Daoy (cell line): ENCODE measurements around the gene NOP53. TPM values are rescaled to one million over a fixed set of nuclear protein-coding genes. Genes with fewer than 3 reads are reported as not detected.
A peak's percentile ranks its signal among the peaks of the same experiment; 100 is the strongest.
"Not testable (repeated sequence)": the region's sequence is repeated elsewhere in the genome, so short reads cannot be mapped to it uniquely, and the experiment has no call there.

Experiments used
- DNase-seq: peaks from one replicate; pipeline ENCODE4 v3.0.0-alpha.2; 2015; ENCODE audit warnings: low read depth
- total RNA-seq: library from RNA; depleted of rRNA; stranded (reverse); fragments of >200 nt; shearing (Covaris generic); gene quantifications from 2 replicates; pipeline ENCODE4 v1.2.3, GENCODE V29; 2014

NOP53 gene
- total RNA-seq, 1 experiment from 2014 or later = 56.6 TPM

DNA sequence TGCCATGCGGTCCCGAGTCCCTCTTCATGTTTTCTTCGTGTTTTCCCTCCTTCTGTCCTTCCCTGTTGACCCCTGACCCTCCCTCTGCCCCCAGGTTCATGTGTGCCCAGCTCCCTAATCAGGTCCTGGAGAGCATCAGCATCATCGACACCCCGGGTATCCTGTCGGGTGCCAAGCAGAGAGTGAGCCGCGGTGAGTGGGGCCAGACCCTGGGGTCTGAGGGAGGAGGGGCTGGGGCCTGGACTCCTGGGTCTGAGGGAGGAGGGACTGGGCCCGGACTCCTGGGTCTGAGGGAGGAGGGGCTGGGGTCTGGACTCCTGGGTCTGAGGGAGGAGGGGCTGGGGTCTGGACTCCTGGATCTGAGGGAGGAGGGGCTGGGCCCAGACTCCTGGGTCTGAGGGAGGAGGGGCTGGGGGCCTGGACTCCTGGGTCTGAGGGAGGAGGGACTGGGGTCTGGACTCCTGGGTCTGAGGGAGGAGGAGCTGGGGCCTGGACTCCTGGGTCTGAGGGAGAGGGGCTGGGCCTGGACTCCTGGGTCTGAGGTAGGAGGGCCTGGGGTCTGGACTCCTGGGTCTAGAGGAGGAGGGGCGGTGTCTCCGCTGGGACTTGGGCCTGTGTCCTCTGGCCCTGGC, 26.8 kb upstream of the NOP53 start:
- DNase-seq = not testable (repeated sequence)

DNA sequence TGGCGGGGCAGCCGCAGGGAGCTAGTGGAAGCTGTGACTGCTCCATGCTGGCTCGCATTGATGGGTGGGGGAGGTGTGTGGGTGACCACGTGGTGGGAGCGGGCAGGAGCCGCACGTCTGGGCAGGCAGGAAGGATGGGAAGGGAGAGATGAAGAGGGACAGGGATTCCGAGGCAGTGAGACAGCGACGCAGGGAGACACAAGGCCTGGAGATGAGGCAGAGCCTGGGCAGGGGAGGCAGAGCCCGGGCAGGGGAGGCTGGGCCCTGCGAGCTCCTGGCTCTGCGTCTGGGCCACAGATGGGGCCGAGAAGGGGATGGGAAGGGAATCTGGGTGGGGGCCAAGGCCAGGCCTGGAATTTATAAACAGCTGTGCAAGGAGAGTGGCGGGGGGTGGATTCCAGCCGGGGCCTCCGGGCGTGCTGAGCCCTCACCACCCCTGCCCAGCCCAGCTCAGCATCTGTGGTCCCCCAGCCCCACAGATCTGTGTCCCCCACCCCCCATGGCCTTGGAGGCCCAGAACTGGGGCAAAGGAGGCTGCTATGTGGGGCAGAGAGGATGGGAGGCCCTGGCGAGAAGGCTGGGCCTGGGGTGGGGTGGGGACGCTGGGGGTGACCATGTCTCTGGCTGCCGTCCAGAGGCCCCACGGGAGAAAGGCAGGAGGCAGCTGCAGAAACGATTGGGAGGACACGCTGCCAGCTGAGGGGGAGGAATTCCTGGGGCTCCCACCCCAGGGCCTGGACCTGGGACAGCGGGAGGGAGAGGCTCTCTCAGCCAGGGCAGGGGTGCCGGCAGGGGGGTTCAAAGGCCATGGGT, 26.1 kb upstream of the NOP53 start:
- peak; percentile 92 for DNase-seq

DNA sequence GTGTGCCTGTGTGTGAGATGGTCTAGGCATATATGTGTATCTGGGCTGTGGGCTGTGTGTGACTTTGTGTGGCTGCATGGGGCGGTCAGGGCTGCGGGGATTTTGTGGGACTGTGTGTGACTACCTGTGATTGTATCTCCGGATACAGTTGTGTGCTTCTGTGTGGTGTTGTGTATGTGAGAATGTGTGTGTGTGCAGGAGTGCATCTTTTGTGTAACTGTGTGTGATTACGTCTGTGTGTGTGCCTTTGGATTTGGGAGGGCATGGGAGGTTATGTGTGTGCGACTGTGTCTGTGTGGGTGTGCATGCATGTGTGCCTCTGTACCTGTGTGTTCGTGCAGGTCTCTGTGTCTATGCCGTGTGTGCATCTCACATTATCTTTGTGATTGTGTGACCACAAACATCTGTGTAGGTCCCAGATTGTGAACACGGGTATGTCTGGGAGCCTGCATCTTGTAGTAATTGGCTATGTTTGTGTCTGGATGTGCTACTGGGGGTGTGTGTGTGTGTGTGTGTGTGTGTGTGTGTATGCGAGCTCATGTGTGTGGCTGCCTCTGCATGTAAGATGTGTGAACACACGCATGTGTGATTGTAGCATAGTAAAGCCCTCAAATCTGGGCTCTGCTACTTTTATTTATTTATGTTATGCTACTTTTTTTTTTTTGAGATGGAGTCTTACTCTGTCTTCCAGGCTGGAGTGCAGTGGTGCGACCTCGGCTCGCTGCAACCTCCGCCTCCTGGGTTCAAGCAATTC, 24.5 kb upstream of the NOP53 start:
- no peak for DNase-seq

DNA sequence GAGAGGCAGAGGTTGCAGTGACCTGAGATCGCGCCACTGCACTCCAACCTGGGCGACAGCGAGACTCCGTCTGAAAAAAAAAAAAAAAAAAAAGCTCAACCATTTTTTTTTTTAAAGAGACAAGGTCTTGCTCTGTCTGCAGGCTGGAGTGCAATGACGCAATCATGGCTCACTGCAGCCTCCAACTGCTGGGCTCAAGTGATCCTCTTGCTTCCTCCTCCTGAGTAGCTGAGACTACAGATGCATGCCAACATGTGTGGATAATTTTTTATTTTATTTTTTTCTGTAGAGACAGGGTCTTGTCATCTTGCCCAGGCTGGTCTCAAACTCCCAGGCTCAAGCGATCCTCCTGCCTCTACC, 21.8 kb upstream of the NOP53 start:
- peak; percentile 89 for DNase-seq

DNA sequence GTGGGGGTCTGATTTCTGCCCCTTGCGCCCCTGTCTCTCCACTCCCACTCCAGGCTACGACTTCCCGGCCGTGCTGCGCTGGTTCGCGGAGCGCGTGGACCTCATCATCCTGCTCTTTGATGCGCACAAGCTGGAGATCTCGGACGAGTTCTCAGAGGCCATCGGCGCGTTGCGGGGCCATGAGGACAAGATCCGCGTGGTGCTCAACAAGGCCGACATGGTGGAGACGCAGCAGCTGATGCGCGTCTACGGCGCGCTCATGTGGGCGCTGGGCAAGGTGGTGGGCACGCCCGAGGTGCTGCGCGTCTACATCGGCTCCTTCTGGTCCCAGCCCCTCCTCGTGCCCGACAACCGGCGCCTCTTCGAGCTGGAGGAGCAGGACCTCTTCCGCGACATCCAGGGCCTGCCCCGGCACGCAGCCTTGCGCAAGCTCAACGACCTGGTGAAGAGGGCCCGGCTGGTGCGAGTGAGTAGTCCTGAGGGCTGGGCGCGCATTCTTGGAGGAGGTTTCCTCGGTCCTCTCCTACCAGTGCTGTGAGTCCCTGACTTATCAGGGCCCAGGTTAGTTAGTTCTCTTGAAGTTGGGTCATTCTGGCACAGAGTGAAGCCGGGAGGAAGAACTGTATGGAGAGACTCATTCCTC, 19.5 kb upstream of the NOP53 start:
- no peak for DNase-seq

DNA sequence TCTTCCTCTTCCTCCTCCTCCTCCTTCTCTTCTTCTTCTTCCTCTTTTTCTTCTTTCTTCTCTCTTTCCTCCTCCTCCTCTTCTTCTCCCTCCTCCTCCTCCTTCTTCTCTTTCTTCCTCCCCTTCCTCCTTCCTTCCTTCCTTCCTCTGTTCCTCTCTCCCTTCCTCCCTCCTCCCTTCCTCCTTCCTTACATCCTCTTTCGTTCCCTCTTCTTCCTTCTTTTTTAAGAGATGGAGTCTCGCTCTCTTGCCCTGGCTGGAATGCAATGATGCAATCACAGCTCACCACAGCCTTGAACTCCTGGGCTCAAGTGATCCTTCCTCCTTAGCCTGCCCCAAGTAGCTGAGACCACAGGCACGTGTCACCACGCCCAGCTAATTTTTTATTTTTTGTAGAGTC, 18.9 kb upstream of the NOP53 start:
- peak; percentile 34 for DNase-seq

DNA sequence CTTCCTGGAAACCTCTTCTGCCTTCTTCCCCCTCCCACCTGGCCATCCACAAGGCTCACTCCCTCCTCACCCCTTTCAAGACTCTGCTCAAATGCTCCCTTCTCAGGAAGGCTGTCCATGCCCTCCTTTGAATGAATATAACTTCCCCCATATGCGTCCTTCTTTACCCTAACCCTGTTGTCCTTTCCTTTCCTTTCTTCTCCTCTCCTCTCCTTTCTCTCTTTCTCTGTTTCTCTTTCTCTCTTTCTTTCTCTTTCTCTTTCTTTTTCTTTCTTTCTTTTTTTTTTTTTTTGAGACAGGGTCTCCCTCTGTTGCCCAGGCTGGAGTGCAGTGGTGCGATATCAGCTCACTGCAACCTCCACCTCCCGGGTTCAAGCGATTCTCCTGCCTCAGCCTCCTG, 17.1 kb upstream of the NOP53 start:
- not testable (repeated sequence) for DNase-seq

DNA sequence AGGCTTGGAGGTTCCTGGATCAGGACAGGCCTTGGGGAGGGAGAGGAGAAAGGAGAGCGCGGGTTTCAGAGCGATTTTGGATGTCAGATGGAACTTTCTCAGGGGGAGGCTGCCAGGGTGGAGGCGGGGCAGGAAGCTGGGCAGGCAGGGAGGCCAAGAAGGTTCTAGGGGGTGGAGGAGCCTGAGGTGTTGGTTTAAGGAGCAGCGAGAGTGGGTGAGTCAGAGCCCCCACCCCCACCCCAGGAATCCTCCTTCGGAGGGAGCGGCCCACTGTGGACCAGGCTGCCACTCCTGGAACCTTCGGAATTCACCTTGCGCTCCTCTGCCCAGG, 15.9 kb upstream of the NOP53 start:
- DNase-seq = peak; percentile 94

DNA sequence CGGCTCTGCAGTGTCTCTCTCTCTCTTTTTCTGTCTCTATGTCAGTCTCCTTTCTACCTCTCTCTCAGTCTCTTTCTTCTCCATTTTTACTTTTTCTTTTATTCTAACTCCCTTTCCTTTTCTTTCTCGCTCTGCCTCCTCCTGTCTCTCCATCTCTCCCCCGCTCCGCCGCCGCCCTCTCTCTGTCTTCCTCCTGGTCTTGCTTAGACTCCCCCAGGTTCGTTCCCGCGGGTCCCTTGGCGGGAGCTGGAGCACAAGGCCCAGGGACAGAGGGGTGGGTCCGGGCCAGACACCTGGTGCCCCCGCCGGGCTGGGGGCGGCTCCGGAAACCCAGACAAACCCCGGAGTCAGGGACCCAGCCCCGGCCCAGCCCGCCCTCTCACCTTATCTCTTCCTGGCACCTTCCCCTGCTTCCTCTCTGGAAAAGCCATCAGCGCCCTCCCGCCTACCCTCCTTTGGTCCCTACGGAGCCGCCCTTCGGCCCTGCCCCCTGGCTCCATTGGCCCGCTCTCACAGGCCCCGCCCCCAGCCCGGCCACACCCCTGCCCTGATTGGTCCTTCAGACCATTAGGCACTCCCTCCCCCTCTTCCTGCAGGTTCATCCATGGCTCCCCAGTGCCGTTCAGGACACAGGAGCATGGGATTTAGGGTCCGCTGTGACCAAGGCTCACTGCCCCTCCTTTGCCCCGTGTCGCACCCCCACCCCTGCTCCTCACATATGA, 15.4 kb upstream of the NOP53 start:
- no peak for DNase-seq

DNA sequence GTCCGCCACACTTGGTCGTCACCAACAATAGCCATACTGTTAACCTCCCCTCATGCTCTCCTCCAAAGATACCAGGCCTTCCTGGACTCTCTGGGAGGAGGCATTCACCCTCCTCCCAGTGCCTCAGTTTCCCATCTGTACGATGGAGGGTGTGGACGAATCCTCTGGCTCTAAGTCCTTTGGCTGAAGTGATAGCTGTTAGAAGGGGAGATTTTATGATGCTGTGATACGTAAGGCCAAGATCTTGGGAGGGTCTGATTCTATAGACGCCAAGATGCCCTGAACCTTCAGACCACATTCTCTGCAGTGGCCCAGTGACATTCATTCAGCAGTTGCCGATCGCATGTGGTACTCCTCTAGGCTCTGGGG, 14.8 kb upstream of the NOP53 start:
- no peak for DNase-seq

DNA sequence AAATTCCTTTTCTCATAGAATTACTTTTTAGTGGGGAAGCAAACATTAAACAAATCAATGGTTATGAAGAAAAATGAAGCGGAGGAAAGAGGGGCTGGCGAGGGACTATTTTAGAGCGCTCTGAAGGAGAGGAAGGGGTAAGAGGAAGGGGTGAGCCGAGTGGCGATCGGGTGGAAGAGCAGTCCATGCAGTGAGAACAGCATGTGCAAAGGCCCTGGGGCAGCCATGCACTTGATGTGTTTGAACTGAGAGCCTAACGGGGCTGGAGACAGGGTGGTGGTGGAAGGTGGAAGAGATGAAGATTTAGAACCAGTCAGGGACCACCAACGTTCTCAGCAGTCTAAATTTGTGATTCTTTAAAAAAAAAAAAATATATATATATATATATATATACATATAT, 14.4 kb upstream of the NOP53 start:
- no peak for DNase-seq

DNA sequence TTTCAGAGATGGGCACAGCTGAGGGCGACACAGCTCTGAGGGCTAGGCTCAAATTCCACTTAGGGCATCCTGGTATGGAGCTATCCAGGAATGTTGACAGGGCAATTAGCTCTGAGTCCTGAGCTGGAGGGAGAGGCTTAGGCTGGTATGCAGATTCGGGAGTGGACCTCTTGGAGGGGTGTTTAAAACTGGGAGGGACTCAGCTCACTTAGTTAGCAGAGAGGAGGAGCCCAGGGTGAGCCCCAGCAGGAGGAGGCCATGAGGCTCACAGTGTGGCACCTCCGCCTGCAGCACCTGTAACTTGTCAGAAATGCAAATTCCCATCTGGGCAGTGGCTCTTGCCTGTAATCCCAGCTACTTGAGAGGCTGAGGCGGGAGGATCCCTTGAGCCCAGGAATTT, 10.2 kb upstream of the NOP53 start:
- DNase-seq = no peak

DNA sequence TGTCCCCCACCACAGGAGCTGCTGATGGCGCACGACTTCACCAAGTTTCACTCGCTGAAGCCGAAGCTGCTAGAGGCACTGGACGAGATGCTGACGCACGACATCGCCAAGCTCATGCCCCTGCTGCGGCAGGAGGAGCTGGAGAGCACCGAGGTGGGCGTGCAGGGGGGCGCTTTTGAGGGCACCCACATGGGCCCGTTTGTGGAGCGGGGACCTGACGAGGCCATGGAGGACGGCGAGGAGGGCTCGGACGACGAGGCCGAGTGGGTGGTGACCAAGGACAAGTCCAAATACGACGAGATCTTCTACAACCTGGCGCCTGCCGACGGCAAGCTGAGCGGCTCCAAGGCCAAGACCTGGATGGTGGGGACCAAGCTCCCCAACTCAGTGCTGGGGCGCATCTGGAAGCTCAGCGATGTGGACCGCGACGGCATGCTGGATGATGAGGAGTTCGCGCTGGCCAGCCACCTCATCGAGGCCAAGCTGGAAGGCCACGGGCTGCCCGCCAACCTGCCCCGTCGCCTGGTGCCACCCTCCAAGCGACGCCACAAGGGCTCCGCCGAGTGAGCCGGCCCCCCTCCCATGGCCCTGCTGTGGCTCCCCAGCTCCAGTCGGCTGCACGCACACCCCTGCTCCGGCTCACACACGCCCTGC, 4.4 kb upstream of the NOP53 start:
- no peak for DNase-seq

DNA sequence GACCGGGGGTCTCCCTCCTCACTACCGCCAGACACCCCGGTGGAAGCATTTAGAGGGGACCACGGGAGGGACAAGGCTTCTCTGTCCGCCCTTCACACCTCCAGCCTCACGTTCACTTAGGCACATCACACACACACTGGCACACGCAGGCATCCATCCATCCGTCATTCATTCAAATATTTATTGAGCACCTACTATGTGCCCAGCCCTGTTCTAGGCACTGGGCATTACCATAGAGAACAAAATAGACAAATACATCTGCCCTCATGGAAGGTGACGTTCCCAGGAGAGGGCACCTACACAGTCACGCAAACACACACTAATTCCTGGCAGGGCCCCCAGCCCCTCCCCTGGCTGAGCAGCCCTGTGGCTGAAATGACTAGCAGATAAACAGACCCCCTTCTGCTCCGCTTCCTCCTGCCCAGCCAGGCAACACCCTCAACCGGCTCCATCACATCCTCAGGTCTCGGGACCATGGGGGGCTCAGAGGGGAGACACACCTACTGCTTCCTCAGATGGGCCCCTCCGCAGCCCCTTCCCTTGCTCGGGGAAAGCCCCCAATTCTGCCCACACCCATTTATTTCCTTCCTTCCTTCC, 3.7 kb upstream of the NOP53 start:
- DNase-seq = no peak

DNA sequence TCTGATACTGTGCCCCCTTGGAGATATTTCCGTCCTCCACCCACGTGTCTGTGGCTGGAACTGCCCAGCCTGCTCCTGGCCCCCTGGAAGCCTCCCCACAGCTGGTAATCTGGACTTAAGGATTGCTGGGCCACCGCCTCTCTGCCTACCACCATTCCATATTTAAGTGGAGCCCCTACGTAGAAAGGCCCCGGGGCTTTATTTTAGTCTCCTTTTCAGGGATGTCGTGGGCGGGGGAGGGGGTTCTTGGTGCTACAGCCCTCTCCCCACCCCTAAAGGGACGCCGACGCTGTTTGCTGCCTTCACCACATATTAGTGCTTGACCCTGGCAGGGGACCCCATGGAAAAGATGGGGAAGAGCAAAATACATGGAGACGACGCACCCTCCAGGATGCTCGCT, 2.7 kb upstream of the NOP53 start:
- no peak for DNase-seq

DNA sequence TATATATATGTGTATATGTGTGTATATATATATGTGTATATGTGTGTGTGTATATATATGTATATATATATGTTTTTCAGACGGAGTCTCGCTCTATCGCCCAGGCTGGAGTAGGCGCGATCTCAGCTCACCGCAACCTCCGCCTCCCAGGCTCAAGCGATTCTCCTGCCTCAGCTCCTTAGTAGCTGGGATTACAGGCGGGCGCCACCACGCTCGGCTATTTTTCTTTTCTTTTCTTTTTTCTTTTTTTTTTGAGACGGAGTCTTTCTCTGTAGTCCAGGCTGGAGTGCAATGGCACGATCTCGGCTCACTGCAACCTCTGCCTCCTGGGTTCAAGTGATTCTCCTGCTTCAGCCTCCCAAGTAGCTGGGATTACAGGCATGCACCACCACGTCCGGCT, 783 bp downstream of the NOP53 start:
- DNase-seq = not testable (repeated sequence)

DNA sequence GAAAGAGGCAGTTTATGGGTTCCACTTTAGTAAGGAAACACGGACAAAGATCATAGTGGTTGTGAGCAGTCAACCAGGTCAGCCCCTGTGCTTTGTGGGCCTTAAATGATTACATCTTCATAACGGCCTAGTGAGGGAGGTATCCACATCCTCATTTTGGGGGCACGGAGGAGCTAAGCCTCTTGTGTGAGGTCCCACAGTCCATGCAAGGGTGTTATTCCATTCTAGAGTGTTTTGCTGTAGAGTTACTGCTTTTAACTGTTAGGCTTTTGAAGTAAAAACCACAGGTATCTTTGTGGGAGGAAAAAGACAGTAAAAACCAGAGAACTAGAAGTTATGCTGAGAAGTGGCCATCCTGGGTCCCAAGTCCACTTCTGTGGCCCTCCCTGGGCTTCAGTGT, 4.0 kb downstream of the NOP53 start:
- no peak for DNase-seq

DNA sequence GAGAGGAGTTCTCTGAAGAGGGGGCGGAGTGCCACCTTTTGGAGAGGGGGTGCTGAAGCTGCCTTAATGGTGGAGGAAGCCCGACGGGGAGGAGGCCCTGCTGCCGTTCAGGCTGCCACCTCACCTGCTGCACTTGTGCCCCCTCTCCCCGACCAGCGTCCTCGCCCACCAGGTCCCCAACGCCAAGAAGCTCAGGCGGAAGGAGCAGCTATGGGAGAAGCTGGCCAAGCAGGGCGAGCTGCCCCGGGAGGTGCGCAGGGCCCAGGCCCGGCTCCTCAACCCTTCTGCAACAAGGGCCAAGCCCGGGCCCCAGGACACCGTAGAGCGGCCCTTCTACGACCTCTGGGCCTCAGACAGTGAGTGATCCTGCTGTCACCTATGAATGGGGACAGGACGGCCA, 5.4 kb downstream of the NOP53 start:
- DNase-seq = no peak

DNA sequence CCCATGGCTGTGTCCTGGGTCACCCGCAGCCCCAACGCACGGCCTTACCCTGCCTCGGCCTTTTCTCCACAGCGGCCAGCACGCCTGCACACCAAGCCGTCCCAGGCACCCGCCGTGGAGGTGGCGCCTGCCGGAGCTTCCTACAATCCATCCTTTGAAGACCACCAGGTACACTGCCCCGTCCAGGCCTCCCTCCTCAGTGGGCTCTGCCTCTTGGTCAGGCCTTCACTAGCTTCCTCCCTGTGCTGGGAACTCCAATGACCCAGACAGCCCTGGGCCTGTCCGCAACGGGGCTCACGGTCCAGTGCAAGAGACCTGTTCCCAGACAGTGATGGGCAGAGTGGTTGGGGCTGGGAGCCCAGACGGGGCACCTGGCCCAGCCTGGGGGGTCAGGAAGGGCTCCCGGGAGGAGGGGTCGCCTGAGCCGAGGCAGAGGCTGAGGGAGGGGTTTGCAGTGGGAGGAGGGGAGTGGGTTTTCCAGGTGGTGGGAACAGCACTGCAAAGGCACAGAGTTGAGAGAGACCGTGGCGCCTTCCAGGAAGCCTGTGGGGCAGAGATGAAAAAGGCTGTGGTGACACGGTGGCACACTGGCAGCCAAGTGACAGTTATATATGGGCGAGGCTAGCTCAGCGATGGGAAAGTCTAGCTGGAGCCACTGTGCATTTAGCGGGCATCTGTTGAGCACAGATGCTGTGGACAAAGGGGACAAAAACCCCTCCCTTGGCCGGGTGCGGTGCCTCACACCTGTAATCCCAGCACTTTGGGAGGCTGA, 7.3 kb downstream of the NOP53 start:
- DNase-seq = no peak
